ENCODE data around the gene ADAMTS12. TPM values are rescaled to one million over a fixed set of nuclear protein-coding genes. Genes with fewer than 3 reads are reported as not detected.
"Not testable (repeated sequence)": the region's sequence is repeated elsewhere in the genome, so short reads cannot be mapped to it uniquely, and the experiment has no call there.

Gene ADAMTS12
- total RNA-seq, 2 donors from 2014 or later = 3.4 to 3.8 TPM

DNA sequence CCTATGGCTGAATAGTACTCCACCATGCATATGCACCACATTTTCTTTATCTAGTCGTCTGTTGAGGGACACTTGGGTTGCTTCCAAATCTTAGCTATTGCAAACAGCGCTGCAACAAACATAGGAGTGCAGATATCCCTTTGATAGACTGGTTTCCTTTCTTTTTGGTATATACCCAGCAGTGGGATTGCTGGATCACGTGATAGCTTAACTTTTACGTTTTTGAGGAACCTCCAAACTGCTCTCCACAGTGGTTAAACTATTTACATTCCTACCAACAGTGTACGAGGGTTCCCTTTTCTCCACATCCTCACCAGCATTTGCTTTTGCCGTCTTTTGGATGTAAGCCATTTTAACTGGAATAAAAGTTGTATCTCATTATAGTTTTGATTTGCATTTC, 308.5 kb downstream of the ADAMTS12 start:
- intact Hi-C loops (cut with DNase I) = no loop called here
- ATAC-seq (no peak), DNase-seq (no peak)

- intact Hi-C loops (cut with DNase I) = no loop called here
- ATAC-seq (no peak), DNase-seq (no peak)
Measured at GRCh38 chr5:33582417-33582816, 309.4 kb downstream of the ADAMTS12 start.

- DNase-seq (no peak), ATAC-seq (no peak)
- intact Hi-C loops (cut with DNase I) = no loop called here
Measured at GRCh38 chr5:33579789-33580188, 312.0 kb downstream of the ADAMTS12 start.

DNA sequence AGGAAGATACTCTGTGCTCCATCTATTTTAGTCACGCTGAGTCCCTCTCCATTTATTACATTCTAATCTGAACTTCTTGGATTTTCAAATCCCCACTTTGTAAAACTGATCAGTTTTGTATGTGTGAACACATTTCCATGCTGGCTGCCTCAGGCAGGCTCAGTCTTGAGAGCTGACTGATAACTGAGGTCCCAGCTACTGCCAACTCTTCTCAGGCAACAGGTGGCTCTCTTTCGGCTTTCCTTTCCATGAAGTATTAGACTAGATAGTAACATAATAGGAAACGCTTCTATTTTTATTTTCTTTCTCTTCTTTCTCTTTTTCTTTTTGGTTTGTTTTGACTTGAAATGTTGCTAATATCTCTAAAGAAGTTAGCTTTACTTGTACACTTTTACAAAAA, 312.6 kb downstream of the ADAMTS12 start:
- DNase-seq (no peak), ATAC-seq (no peak)

GRCh38 chr5:33576726-33577590, 314.8 kb downstream of the ADAMTS12 start:
- DNase-seq (no peak), ATAC-seq (peak in 1 of 2 donors; percentile 52)

More for the DNA sequence above, 312.6 kb downstream of the ADAMTS12 start:
- intact Hi-C loops (cut with DNase I) = no loop called here

GRCh38 chr5:33565324-33565723, 326.5 kb downstream of the ADAMTS12 start:
- peak; percentile 27 for DNase-seq
- intact Hi-C loops (cut with DNase I) = no loop called here
- peak; percentile 68 to 82 for ATAC-seq

More at GRCh38 chr5:33576726-33577590, 314.8 kb downstream of the ADAMTS12 start:
- intact Hi-C loops (cut with DNase I) = no loop called here

GRCh38 chr5:33563983-33564908, 327.5 kb downstream of the ADAMTS12 start:
- ATAC-seq (peak; percentile 23 to 41), DNase-seq (no peak)
- intact Hi-C loops (cut with DNase I) = no loop called here

DNA sequence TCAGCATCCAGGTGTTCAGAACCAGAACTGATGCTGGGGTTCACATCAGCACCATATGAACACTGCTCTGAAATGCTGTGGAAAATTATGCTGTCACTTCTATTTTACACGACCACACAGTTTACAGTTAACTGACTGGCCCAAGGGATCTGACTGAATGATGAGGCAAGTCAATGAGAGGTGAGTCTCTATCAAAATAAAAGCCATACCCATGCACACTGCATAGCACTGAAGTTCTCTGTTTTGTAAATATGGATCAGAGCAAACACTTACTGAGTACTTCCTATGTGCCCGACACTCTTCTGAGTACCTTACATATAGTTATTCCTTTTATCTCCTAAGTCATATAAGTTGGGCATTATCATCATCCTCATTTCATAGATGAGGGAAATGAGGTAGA, 328.3 kb downstream of the ADAMTS12 start:
- ATAC-seq (no peak), DNase-seq (no peak)
- intact Hi-C loops (cut with DNase I) = no loop called here

GRCh38 chr5:33558489-33558888, 333.3 kb downstream of the ADAMTS12 start:
- DNase-seq (no peak), ATAC-seq (no peak)
- intact Hi-C loops (cut with DNase I) = no loop called here

DNA sequence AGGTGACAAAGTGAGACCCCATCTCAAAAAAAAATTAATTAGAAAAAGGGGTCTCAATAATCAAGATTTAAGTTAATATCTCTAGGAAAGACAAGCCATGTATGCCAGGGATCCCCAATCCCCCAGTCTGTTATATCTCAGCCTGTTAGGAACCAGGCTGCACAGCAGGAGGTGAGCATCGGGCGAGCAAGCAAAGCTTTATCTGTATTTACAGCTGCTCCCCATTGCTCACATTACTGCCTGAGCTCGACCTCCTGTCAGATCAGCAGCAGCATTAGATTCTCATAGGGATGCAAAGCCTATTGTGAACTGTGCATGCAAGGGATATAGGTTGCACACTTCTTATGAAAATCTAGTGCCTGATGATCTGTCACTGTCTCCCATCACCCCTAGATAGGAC, 334.2 kb downstream of the ADAMTS12 start:
- no peak for ATAC-seq
- intact Hi-C loops (cut with DNase I) = no loop called here
- no peak for DNase-seq

DNA sequence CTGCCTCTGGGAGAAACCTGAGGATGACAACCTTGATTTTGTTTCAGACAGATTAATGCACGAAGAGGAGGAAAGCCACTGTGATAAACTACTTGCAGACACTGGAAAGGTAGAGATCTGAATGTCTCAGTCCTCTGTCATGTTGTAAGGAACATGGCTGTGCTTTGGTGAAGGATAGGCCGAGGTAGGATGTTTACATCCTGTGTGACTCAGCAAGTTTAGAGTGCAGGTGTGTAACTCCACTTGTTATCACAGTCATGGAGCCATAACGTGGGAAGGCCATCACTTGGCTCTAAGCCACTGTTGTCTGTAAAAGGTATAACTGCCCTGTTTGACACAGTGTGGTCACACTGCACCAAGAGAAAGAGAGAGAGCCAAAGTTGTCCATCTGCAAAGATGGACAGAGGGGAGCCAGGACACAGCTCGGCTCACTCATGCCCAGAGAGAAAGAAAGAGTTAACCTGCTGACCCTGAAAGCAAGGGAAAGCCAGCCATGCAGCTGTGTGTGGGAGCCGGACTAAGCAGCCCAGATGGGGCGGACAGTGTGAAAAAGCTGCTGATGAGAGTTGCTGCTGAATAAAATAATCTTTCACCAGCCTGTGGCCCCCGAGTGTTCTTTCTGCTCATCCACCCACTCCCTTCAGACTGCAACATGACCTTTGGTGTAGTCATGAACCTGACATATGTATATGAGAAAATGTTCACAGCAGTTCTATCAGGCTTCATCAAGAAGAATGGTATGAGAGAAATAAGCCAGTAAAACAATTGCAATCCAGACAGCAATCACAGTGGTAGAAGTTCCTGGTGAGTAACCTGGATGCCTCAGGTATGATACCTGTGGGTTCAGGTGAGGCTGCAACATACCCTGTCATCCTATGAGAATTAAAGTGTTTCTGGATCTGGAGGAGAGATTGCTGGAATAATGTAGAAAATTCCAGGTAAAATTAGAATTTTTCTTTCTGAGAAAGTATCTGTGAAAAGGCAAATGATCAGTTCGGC, 335.2 kb downstream of the ADAMTS12 start:
- no peak for DNase-seq
- intact Hi-C loops (cut with DNase I) = no loop called here
- peak in 1 of 2 donors; percentile 16 for ATAC-seq

- DNase-seq (no peak), ATAC-seq (no peak)
- intact Hi-C loops (cut with DNase I) = no loop called here
Measured at GRCh38 chr5:33549982-33550567, 341.7 kb downstream of the ADAMTS12 start.

GRCh38 chr5:33539790-33540189, 352.0 kb downstream of the ADAMTS12 start:
- DNase-seq; ATAC-seq; intact Hi-C loops (cut with DNase I): not testable (repeated sequence)

GRCh38 chr5:33539212-33539611, 352.6 kb downstream of the ADAMTS12 start:
- no peak for DNase-seq
- ATAC-seq = no peak
- intact Hi-C loops (cut with DNase I) = no loop called here

- DNase-seq (no peak), ATAC-seq (no peak)
- intact Hi-C loops (cut with DNase I) = no loop called here
Measured at GRCh38 chr5:33538201-33538600, 353.6 kb downstream of the ADAMTS12 start.

DNA sequence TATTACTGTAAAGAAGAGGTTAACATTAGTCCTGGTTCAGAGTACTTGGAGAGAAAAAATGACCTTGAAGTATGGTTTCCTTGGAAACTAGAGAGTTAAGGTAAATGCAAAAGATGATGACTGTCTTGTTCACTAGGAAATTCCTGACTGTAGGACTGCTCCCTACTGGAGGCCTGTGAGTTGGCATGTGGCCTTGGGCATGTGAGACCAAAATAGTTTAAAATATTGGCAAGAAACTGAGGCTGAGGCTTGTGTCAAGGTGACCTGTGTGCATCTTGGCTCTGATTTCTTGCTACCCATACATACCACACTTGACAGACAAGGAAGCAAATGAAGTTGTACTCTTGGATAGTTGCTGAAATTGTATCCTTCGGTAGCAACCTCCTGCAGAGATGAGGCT, 354.6 kb downstream of the ADAMTS12 start:
- intact Hi-C loops (cut with DNase I) = no loop called here
- ATAC-seq (no peak), DNase-seq (no peak)

- intact Hi-C loops (cut with DNase I) = no loop called here
- ATAC-seq (no peak), DNase-seq (no peak)
Measured at GRCh38 chr5:33536802-33537201, 355.0 kb downstream of the ADAMTS12 start.

- ATAC-seq = no peak
- DNase-seq = no peak
- intact Hi-C loops (cut with DNase I) = no loop called here
Measured at GRCh38 chr5:33531824-33532223, 360.0 kb downstream of the ADAMTS12 start.

DNA sequence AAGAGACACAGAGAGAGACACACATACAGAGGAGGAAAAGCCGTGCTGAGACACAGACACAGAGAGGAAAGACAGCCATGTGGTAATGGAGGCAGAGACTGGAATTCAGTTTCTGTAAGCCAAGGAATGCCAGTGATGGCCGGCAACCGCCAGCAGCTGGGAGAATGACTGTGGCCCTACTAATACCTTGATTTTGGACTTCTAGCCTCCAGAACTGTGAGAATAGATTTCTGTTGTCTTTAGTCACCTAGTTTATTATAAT, 360.8 kb downstream of the ADAMTS12 start:
- DNase-seq (no peak), ATAC-seq (no peak)
- intact Hi-C loops (cut with DNase I) = no loop called here
